ENCODE measurements around the gene ARHGAP15. TPM values are rescaled to one million over a fixed set of nuclear protein-coding genes. Genes with fewer than 3 reads are reported as not detected.

Gene ARHGAP15
- total RNA-seq, 3 donors from 2014 or later (not counting 1 experiment from before 2014, with no cell fraction given), result 148 to 168 (median 165) TPM

GRCh38 chr2:143503280-143503679 is 374.1 kb downstream of the ARHGAP15 start:
- Histone ChIP-seq H3K27me3 (ENCODE audit: control insufficient read depth, insufficient read depth, low read length) (no peaks in the 10 kb centered on the region), H3K36me3 (ENCODE audit: control insufficient read depth, insufficient read depth, low read length) (peaks cover 4% of the 10 kb centered on the region), H3K27ac (ENCODE audit: low read length) (no peak overlapping the region), H3K4me3 (ENCODE audit: low read length) (no peak overlapping the region), H3K4me1 (ENCODE audit: control insufficient read depth, insufficient read depth, low read length) (no peaks in the 10 kb centered on the region), H3K9me3 (ENCODE audit: control insufficient read depth, insufficient read depth, low read length) (no peaks in the 10 kb centered on the region)
- DNase-seq (no peak), ATAC-seq (no peak)
- intact Hi-C loops (cut with micrococcal nuclease), result no loop called here
- no peak for TF ChIP-seq CTCF (IDR thresholded peaks at IDR 0.05)
- WGBS (ENCODE audit: insufficient coverage), result no CpG with 5 or more reads among the region's 2 CpGs
- Mint-ChIP-seq H3K27ac (no peak overlapping the region), H3K4me1 (peaks cover 42 to 52% of the 10 kb centered on the region in 2 donors), H3K9me3 (no peaks in the 10 kb centered on the region), H3K36me3 (no peaks in the 10 kb centered on the region), H3K27me3 (ENCODE audit: low read depth in 2 of 2) (no peaks in the 10 kb centered on the region), H3K4me3 (no peak overlapping the region)

DNA sequence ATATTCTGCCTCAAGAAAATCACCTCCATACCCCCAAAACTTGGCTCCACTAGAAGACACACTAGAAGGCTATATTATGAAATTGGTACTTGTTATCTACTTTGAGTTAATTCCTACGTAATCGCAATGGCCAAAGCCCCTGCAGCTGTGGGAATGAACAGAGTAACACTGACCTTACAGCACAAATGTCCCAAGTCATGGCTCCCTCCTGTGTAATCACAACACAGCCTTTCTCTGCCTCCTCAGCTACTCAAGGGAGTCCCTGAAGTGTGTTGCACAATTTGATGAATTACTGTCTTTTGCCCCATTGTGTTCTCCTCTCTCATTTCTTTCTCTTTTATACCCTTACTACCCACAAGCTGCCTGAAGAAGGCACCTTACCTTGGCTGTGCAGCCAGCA is 375.2 kb downstream of the ARHGAP15 start:
- Mint-ChIP-seq H3K27ac (peak overlapping the region in 1 of 2 donors; percentile 29), H3K27me3 (ENCODE audit: low read depth in 2 of 2) (no peaks in the 10 kb centered on the region), H3K4me3 (no peak overlapping the region), H3K9me3 (no peaks in the 10 kb centered on the region), H3K4me1 (peaks cover 35 to 45% of the 10 kb centered on the region in 2 donors), H3K36me3 (no peaks in the 10 kb centered on the region)
- ATAC-seq (no peak), DNase-seq (no peak)
- H3K27ac ChIP-seq (ENCODE audit: low read length), result no peak overlapping the region
- peaks cover 4% of the 10 kb centered on the region for H3K36me3 ChIP-seq (ENCODE audit: control insufficient read depth, insufficient read depth, low read length)
- H3K9me3 ChIP-seq (ENCODE audit: control insufficient read depth, insufficient read depth, low read length), result no peaks in the 10 kb centered on the region
- H3K4me1 ChIP-seq (ENCODE audit: control insufficient read depth, insufficient read depth, low read length), result no peaks in the 10 kb centered on the region
- no peak for TF ChIP-seq CTCF (IDR thresholded peaks at IDR 0.05)
- intact Hi-C loops (cut with micrococcal nuclease), result no loop called here
- no peak overlapping the region for H3K4me3 ChIP-seq (ENCODE audit: low read length)
- WGBS (ENCODE audit: insufficient coverage), result 100% methylated on average over 2 of the region's 2 CpGs
- H3K27me3 ChIP-seq (ENCODE audit: control insufficient read depth, insufficient read depth, low read length), result no peaks in the 10 kb centered on the region

GRCh38 chr2:143505542-143505941 is 376.3 kb downstream of the ARHGAP15 start:
- Mint-ChIP-seq H3K4me3 (no peak overlapping the region), H3K27ac (no peak overlapping the region), H3K27me3 (ENCODE audit: low read depth in 2 of 2) (no peaks in the 10 kb centered on the region), H3K4me1 (peaks cover 33 to 47% of the 10 kb centered on the region in 2 donors), H3K9me3 (no peaks in the 10 kb centered on the region), H3K36me3 (no peaks in the 10 kb centered on the region)
- H3K27me3 ChIP-seq (ENCODE audit: control insufficient read depth, insufficient read depth, low read length), result no peaks in the 10 kb centered on the region
- no peak overlapping the region for H3K27ac ChIP-seq (ENCODE audit: low read length)
- no peaks in the 10 kb centered on the region for H3K9me3 ChIP-seq (ENCODE audit: control insufficient read depth, insufficient read depth, low read length)
- 100% methylated on average over 1 of the region's 1 CpG for WGBS (ENCODE audit: insufficient coverage)
- DNase-seq (no peak), ATAC-seq (no peak)
- intact Hi-C loops (cut with micrococcal nuclease), result no loop called here
- H3K36me3 ChIP-seq (ENCODE audit: control insufficient read depth, insufficient read depth, low read length), result peaks cover 4% of the 10 kb centered on the region
- no peak overlapping the region for H3K4me3 ChIP-seq (ENCODE audit: low read length)
- no peaks in the 10 kb centered on the region for H3K4me1 ChIP-seq (ENCODE audit: control insufficient read depth, insufficient read depth, low read length)
- no peak for TF ChIP-seq CTCF (IDR thresholded peaks at IDR 0.05)

DNA sequence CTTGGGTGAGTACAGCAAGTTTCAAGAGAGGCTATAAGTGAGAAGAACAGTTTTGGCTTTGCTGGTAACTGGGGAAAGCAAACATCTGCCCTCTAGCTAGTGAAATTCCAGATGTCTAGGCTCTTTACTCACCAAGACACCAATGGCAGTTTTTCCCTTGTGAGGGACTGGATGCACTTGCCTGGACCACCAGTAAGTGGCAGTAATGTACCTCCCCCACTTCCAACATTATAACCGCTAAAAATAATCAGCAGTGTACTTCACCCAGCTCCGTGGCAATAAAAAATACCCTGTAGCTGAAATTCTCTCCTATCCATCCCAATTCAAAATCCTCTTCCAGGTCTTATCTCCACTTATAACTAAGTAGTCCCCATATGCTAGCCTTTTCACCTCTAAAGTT is 383.9 kb downstream of the ARHGAP15 start:
- no peak overlapping the region for H3K4me3 Mint-ChIP-seq
- no peak overlapping the region for H3K27ac ChIP-seq (ENCODE audit: low read length)
- H3K9me3 Mint-ChIP-seq, result no peaks in the 10 kb centered on the region
- no peaks in the 10 kb centered on the region for H3K4me1 ChIP-seq (ENCODE audit: control insufficient read depth, insufficient read depth, low read length)
- WGBS (ENCODE audit: insufficient coverage), result 33% methylated on average over 2 of the region's 2 CpGs
- peaks cover 14% of the 10 kb centered on the region for H3K36me3 ChIP-seq (ENCODE audit: control insufficient read depth, insufficient read depth, low read length)
- H3K4me3 ChIP-seq (ENCODE audit: low read length), result no peak overlapping the region
- H3K9me3 ChIP-seq (ENCODE audit: control insufficient read depth, insufficient read depth, low read length), result no peaks in the 10 kb centered on the region
- intact Hi-C loops (cut with micrococcal nuclease), result no loop called here
- H3K4me1 Mint-ChIP-seq, result peaks cover 24 to 31% of the 10 kb centered on the region in 2 donors
- DNase-seq, result peak in 1 of 2 donors; percentile 34
- H3K27me3 Mint-ChIP-seq (ENCODE audit: low read depth in 2 of 2), result no peaks in the 10 kb centered on the region
- ATAC-seq, result peak in 2 of 3 donors; percentile 72 to 84
- H3K27me3 ChIP-seq (ENCODE audit: control insufficient read depth, insufficient read depth, low read length), result no peaks in the 10 kb centered on the region
- peak; percentile 57 for TF ChIP-seq CTCF (IDR thresholded peaks at IDR 0.05)
- H3K27ac Mint-ChIP-seq, result peak overlapping the region in 1 of 2 donors; percentile 31
- H3K36me3 Mint-ChIP-seq, result no peaks in the 10 kb centered on the region

Measured in natural killer cell (primary cell).